ENCODE data around the gene COX6A2.
"Not testable (repeated sequence)": the region's sequence is repeated elsewhere in the genome, so short reads cannot be mapped to it uniquely, and the experiment has no call there.

COX6A2 gene

DNA sequence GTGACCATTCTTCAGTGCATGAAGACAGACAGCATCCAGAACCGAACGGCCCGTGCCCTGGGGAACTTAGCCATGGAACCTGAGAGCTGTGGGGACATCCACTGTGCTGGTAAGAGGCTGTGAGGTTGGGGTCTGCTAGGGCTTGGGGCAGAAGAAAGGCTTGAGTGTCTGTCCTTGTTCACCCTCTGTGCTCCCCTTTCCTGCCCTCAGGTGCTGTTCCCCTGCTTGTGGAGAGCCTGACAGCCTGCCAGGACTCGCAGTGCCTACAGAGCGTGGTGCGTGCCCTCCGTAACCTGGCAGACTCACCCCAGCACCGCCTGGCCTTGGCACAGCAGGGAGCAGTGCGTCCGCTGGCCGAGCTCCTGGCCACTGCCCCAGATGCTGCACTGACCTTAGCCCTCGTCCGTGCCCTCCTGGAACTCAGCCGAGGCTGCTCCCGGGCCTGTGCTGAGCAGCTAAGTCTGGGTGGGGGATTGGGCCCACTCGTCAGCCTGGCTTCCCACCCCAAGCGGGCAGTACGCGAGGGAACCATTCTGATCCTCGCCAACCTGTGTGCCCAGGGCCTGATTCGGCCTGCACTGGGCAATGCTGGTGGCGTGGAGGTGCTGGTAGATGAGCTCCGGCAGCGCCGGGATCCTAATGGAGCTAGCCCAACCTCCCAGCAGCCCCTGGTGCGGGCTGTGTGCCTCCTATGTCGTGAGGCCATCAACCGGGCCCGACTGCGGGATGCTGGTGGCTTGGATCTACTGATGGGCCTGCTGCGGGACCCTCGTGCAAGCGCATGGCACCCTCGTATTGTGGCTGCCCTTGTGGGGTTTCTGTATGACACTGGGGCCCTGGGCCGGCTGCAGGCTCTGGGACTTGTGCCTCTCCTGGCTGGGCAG is 34.0 kb upstream of the COX6A2 start:
- DNase-seq (ENCODE audit: low read depth), result no peak

- no peak for DNase-seq (ENCODE audit: low read depth)
These were observed 33.2 kb upstream of the COX6A2 start for GRCh38 chr16:31461201-31461920.

DNA sequence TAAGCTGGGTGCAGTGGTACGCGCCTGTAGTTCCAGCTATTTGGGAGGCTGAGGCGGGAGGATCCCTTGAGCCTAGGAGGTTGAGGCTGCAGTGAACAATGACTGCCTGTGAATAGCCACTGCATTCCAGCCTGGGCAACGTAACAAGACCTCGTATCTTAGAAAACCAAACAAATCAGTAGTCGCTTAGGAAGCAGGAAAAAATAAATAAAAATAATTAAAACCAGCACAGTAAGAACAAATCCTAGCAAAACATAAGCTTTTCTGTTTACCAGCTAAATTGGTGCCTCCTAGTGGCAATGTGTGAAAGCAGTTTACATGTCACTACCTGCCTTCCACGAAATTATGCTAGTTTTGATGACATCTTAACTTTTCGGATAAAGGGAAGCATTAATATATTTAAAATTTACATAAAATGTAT is 32.4 kb upstream of the COX6A2 start:
- DNase-seq (ENCODE audit: low read depth), result no peak

DNA sequence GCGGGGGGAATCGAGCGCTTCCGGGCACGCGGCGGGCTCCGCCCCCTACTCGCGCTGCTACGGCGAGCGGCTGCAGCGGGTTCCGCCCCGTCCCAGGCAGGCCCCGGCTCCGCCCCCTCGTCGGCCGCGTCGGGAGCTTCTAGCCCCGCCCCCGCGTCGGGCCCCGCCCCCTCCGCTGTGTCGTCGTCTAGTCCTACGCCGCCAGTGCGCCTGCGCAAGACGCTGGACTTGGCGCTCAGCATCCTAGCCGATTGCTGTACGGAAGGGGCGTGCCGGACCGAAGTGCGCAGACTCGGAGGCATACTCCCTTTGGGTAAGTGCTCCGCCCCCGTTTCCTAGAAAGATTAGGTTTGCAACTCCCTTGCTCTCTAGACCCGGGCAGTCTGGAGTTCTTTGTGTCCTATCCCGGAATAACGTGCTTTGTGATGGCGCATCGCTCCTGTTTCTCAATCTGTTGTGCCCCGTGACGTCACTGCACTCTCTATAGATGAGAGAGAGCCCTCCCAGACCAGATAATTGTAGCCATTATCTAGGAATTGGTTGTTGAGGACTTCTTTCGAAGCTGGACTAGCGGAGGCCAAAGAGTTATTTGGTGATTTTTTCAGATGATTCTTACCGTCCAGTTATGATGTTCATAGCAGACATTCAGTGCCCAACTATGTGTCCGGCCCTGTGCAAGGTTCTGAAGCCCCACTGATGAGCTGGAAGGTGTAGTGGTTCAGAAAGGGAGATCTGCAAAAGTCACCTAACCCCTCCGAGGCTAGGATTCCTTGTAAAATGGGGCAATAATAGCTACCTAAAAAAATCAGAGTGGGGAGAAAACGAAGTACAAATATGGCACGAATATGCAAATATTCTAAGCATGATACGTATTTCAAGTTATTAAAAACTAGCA is 31.8 kb upstream of the COX6A2 start:
- DNase-seq (ENCODE audit: low read depth), result peak; percentile 100

- peak; percentile 94 for DNase-seq (ENCODE audit: low read depth)
These were observed 30.9 kb upstream of the COX6A2 start, which contains the start of gene ARMC5 for GRCh38 chr16:31458844-31459686. ARMC5 (plus strand) TSS chr16:31459501; CDS start chr16:31459525, 24 bp downstream.

DNA sequence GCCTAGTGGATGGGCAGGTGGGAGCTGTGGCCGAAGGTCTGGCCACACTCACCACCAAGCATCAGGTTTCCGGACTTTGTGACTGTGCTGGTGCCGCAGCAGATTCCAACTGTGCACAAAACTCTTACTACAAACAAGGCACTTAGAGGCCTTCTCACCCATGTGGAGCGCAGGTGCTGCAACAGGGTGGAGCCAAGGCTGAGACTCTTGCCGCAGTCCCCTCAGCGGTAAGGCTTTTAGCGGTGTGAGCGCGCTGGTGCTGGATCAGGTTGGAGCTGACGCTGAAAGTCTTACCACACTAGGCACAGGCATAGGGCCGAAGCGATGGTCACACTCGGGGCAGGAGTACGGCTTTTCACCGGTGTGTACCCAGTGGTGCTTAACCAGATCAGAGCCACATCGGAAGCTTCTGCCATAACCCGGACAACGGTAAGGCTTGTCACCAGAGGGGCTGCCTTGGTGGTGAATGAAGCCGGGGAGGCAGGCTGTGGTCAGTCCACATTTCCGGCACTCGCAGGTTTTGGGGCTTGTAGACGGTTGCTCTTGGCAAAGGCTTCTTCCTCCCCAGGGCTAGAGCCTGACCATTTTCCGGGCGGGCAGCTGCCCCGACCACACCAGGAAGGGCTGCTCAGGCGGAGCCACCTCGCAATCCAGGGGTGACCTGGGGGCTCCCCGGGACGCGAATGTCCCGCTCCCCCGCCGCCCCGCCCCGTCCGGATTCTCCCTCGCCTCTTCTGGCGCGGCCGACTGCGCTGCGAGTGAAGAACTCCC is 30.1 kb upstream of the COX6A2 start:
- peak; percentile 30 for DNase-seq (ENCODE audit: low read depth)

DNA sequence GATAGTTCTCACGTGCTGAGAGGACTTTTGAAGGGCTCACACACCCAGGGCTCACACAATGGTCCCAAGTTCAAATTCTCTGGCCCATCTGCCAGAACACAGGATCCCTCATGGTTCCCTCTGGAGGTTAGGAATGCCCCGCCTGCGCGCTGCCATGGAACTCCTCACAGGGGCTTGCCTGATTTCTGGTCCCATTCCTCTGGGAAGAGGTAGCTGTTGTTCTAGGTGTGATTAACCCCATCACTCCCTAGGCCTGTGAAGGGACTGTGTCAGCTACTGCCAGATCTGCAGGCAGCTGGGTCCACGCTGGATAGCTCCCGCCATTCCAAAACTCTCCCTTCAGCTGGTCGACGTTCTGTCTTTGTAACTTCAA is 28.8 kb upstream of the COX6A2 start:
- DNase-seq (ENCODE audit: low read depth), result no peak

GRCh38 chr16:31455601-31456314 is 27.6 kb upstream of the COX6A2 start:
- no peak for DNase-seq (ENCODE audit: low read depth)

DNA sequence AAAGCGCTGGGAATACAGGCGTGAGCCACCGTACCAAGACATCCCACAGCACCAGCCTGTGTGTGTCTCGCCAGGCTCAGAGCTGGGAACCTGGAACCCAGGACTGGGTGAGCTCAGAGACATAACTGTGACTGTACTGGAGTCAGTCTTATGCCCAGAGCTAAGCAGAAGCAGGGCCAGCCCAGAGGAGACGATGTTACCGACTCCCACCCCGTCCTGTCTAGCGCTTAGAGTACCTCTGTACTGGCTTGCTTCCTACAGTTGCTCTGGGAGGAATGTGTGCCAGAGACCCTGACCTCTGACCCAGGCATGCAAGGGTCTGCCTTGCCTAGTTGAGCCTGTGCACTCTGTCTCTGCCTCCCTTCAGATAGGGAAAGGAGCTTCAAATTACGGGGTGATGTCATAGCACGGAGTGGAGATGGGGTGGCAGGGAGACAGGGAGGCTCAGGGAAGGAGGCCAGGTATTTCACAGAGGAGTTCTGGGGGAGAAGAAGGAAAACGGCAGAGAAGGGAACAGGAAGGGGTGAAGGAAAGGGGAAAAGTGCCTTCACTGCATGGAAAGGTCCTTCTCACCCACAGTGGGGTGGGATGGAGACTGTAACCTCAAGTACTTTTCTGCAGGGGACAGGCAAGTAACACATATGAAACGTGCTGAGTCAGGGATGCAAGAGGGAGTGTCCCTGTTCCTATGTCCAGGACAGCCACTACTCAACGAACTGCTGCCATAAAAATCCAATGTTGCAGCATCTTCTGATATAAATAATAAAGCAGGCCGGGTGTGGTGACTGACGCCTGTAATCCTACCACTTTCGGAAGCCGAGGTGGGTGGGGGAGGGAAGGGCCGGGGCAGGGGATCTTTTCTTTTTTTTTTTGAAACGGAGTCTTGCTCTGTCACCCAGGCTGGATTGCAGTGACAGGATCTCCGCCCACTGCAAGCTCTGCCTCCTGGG is 25.4 kb upstream of the COX6A2 start:
- DNase-seq (ENCODE audit: low read depth), result no peak

- no peak for DNase-seq (ENCODE audit: low read depth)
These were observed 24.5 kb upstream of the COX6A2 start for GRCh38 chr16:31452631-31453106.

DNA sequence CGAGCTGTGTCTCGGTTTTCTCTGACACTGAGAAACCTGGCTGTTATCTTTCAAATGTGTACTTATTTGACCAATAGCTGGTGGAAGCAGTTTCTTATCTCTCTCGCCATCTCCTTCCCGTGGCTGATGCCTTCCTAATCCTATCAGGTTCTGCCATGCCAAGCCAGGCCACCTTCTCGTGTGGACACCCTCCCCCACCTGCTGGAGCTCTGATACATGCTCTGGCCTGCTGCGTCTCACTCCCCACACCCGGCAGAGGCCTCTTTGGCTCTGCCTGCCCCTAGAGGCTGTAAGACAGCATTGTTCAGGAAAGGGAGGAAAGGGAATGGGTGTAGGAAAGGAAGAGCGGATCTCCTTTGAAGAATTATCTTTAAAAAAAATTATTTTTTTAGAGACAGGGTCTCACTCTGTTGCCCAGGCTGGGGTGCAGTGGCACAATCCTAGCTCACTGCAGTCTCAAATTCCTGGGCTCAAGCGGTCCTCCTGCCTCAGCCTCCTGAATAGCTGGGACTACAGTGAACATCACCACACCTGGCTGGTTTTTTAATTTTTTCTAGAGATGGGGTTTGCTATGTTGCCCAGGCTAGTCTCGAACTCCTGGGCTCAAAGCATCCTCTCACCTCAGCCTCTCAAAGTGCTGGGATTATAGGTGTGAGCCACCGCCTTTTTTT is 23.7 kb upstream of the COX6A2 start:
- no peak for DNase-seq (ENCODE audit: low read depth)

DNA sequence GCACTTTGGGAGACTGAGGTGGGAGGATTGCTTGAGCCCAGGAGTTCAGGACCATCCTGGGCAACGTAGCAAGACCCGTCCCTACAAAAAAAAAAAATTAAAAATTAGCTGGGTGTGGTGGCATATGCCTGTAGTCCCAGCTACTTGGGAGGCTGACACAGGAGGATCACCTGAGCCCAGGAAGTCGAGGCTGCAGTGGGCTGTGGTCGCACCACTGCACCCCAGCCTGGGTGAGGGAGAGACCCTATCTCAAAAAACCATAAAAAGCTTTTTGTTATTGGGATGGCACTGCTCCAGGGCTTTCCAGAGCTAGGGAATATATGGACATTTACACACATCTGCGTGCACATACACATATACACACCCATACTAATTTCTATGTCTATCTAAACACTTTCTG is 23.0 kb upstream of the COX6A2 start:
- no peak for DNase-seq (ENCODE audit: low read depth)

DNA sequence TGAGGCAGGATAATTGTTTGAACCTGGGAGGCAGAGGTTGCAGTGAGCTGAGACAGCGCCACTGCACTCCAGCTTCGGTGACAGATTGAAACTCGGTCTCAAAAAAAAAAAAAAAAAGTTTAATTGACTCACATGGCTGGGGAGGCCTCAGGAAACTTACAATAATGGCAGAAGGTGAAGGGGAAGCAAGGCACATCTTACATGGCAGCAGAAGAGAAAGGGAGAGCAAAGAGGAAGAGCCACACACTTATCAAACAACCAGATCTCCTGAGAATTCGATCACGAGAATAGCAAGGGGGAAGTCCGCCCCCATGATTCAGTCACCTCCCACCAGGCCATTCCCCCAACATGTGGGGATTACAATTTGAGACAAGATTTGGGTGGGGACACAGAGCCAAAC is 17.8 kb upstream of the COX6A2 start:
- not testable (repeated sequence) for DNase-seq (ENCODE audit: low read depth)

DNA sequence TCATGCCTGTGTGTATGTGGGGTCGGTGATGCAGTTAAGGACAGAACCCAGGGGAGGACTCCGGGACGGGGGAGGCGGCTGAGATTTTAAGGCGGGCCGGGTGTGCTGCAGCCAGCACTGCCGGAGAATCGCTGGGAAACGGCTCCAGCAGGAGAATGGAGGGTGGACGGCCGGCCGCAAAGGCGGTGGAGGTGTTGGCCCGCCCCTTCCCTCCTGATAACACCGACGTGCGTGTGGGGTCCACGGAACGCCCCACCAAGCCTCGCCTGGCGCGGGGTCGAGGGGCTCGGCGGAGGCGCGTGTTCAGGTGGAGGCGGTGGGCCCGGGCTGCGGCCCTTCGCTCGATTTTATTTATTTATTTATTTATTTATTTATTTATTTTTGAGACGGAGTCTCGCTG is 13.8 kb upstream of the COX6A2 start:
- no peak for DNase-seq (ENCODE audit: low read depth)

GRCh38 chr16:31440516-31441184 is 12.5 kb upstream of the COX6A2 start:
- DNase-seq (ENCODE audit: low read depth), result no peak

- DNase-seq (ENCODE audit: low read depth), result no peak
These were observed 11.4 kb upstream of the COX6A2 start for GRCh38 chr16:31439519-31439918.

DNA sequence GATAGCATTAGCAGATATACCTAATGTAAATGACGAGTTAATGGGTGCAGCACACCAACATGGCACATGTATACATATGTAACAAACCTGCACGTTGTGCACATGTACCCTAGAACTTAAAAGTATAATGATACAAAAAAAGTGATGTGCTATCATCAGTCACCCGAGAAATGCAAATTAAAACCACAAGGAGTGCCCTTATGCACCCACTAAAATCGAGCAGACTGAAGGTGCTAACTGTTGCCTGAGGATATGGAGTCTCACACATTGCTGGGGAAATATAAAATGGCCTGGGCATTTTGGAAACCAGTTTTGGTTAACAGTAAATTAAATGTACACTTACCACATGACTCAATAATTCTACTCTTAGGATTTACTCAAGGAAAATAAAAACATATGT is 10.9 kb upstream of the COX6A2 start:
- not testable (repeated sequence) for DNase-seq (ENCODE audit: low read depth)
